K562 treated with DMSO at 1 percent for 4 hours (cell line): ENCODE data around the gene RPL26. TPM values are rescaled to one million over a fixed set of nuclear protein-coding genes. Genes with fewer than 3 reads are reported as not detected.

ENCODE experiments used
- total RNA-seq: library from RNA; unstranded; fragments of 300-600 nt; gene quantifications from 2 replicates; pipeline ENCODE4 v1.2.3, GENCODE V29; 2022; ENCODE audit not compliant: insufficient read depth

Gene RPL26
- total RNA-seq, result 5,727 and 6,372 TPM in 2 replicates

GRCh38 chr17:8383143-8383822, at the start of gene RPL26:
TSS of gene RPL26 (minus strand) at chr17:8383193. CDS start at chr17:8382310, 883 bp downstream.

GRCh38 chr17:8397636-8398035, 14.6 kb upstream of the RPL26 start, which contains the start of gene RNF222:
TSS of gene RNF222 (minus strand) at chr17:8397827. CDS start at chr17:8393461, 4,366 bp downstream.

GRCh38 chr17:8376271-8377067, 6.5 kb downstream of the RPL26 start, which contains the start of gene KRABD2:
TSS of gene KRABD2 (minus strand) at chr17:8376704.

DNA sequence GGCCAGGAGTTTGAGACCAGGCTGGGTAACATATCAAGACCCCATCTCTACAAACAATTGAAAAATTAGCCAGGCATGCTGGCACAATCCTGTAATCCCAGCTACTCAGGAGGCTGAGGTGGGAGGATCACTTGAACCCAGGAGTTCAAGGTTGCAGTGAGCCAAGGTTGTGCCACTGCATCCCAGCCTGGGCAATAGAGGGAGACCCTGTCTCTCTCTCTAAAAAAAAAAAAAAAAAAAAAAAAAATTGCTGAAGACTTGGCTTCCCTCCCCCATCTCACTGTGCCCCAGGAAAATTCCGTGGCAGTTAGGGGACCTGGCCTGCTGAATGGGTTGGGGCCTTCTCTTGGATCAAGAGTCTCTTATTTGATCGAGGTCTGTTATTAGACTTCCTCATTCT, 43.5 kb downstream of the RPL26 start, which contains the start of gene ODF4:
Gene ODF4 (plus strand): TSS at position 301 of the 400 bp plus-strand sequence. CDS start 212 bp downstream, outside the sequence.

Other genes with a start within 250 kb of the RPL26 start
- gene PER1, start 230.8 kb downstream of the RPL26 start, total RNA-seq, result 7.5 and 13.8 TPM in 2 replicates
- 40.3 and 40.9 TPM in 2 replicates for gene VAMP2, start 220.2 kb downstream of the RPL26 start, total RNA-seq
- gene TMEM107, start 206.8 kb downstream of the RPL26 start, total RNA-seq, result 7.7 and 11.9 TPM in 2 replicates
- gene BORCS6, start 193.0 kb downstream of the RPL26 start, total RNA-seq, result 5.2 and 6.4 TPM in 2 replicates
- 125 and 132 TPM in 2 replicates for gene AURKB, start 172.6 kb downstream of the RPL26 start, total RNA-seq
- 3.3 and 8.0 TPM in 2 replicates for gene CTC1, start 135.1 kb downstream of the RPL26 start, total RNA-seq
- 7.0 and 10.4 TPM in 2 replicates for gene PFAS, start 133.9 kb downstream of the RPL26 start, total RNA-seq
- gene RANGRF, start 94.5 kb downstream of the RPL26 start, total RNA-seq, result 19.4 and 26.5 TPM in 2 replicates
- gene SLC25A35, start 87.8 kb downstream of the RPL26 start, total RNA-seq, result 2.8 and 4.8 TPM in 2 replicates
- gene ARHGEF15, start 73.0 kb downstream of the RPL26 start, total RNA-seq, result not detected in 2 replicates
- not detected in 2 replicates for gene ODF4, start 43.4 kb downstream of the RPL26 start, total RNA-seq
- not detected in 2 replicates for gene RNF222, start 14.6 kb upstream of the RPL26 start, total RNA-seq
- gene NDEL1, start 52.7 kb upstream of the RPL26 start, total RNA-seq, result 35.7 and 39.1 TPM in 2 replicates
- gene MYH10, start 247.5 kb upstream of the RPL26 start, total RNA-seq, result 18.7 and 28.6 TPM in 2 replicates